ENCODE results near the gene TRIM64.
"Not testable (repeated sequence)": the region's sequence is repeated elsewhere in the genome, so short reads cannot be mapped to it uniquely, and the experiment has no call there.

Gene TRIM64

GRCh38 chr11:89965737-89966136 is at the start of gene TRIM64:
TRIM64 (plus strand) TSS chr11:89966037; CDS start chr11:89968504, 2,467 bp downstream.
- not testable (repeated sequence) for DNase-seq

GRCh38 chr11:89922195-89922660 is 43.6 kb upstream of the TRIM64 start, which contains the start of gene TRIM49D1:
TRIM49D1 (minus strand) TSS chr11:89922245; CDS start chr11:89917710, 4,535 bp downstream.
- DNase-seq = no peak

- not testable (repeated sequence) for DNase-seq
Observed at GRCh38 chr11:89923764-89924163, 42.1 kb upstream of the TRIM64 start, which contains the start of gene TRIM49D2. TRIM49D2 (plus strand) TSS chr11:89924064; CDS start chr11:89926762, 2,698 bp downstream.

- not testable (repeated sequence) for DNase-seq
Observed at GRCh38 chr11:89960833-89961232, 5.0 kb upstream of the TRIM64 start.
